Measurements from ENCODE around the gene AMBRA1.
"Not testable (repeated sequence)": the region's sequence is repeated elsewhere in the genome, so short reads cannot be mapped to it uniquely, and the experiment has no call there.

GRCh38 chr11:46583513-46583912 lies 10.3 kb downstream of the AMBRA1 start:
- not testable (repeated sequence) for TF ChIP-seq CTCF (conservative IDR thresholded peaks at IDR 0.05; ENCODE audit: low read length); EZH2phosphoT487 (IDR thresholded peaks at IDR 0.05; ENCODE audit: borderline replicate concordance, low read depth, low read length)
